ENCODE measurements around the gene ARPP21. TPM values are rescaled to one million over a fixed set of nuclear protein-coding genes. Genes with fewer than 3 reads are reported as not detected.
"Not testable (repeated sequence)": the region's sequence is repeated elsewhere in the genome, so short reads cannot be mapped to it uniquely, and the experiment has no call there.

ARPP21 gene
- total RNA-seq, 2 donors from 2014 or later = 0.42 TPM; not detected in 1

DNA sequence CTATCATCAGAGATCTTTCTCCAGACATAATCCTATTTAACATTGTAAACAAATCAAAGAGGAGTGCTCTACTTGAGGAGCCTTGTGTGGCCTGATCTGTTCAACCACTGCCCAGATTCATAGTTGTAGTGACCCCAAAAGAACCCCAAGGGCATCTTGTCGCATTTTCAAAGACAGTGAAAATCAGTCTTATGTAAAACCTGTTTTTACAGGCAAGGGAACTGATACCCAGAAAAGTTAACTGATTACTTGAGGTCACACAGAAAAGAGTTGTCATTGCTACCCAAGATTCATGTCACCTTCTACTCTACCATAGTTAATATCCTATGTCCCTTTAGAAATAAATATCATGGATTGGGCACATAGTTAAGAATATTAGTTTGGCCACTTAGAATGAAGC lies 40.5 kb upstream of the ARPP21 start:
- TF ChIP-seq, protein P1, sequence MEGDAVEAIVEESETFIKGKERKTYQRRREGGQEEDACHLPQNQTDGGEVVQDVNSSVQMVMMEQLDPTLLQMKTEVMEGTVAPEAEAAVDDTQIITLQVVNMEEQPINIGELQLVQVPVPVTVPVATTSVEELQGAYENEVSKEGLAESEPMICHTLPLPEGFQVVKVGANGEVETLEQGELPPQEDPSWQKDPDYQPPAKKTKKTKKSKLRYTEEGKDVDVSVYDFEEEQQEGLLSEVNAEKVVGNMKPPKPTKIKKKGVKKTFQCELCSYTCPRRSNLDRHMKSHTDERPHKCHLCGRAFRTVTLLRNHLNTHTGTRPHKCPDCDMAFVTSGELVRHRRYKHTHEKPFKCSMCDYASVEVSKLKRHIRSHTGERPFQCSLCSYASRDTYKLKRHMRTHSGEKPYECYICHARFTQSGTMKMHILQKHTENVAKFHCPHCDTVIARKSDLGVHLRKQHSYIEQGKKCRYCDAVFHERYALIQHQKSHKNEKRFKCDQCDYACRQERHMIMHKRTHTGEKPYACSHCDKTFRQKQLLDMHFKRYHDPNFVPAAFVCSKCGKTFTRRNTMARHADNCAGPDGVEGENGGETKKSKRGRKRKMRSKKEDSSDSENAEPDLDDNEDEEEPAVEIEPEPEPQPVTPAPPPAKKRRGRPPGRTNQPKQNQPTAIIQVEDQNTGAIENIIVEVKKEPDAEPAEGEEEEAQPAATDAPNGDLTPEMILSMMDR (IDR thresholded peaks at IDR 0.05) = no peak
- intact Hi-C loops (cut with DNase I) = no loop called here

DNA sequence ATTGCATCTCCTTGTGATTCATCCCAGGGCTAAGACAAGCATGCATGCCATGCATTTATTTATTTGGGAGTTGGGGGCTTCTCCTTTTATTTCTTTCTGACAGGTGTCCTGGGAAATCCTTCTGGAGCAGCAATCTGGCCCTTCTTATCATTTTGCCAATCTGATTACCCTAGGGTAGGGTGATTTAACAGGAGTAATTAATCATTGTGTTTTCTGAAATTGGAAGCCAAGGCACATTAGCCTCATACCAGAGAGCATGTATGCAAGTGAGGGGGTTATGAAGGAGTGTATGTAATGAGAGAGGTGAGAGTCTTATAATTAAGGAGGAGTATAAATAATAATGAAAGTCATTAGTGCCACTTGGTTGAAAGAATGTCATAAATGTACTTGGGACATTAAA lies 37.4 kb upstream of the ARPP21 start:
- no peak for DNase-seq
- Histone ChIP-seq H3K9me3 (no peaks in the 10 kb centered on the region), H3K27ac (no peak overlapping the region), H3K4me1 (no peaks in the 10 kb centered on the region), H3K36me3 (no peaks in the 10 kb centered on the region), H3K27me3 (no peaks in the 10 kb centered on the region), H3K9ac (ENCODE audit: low read depth in 2 of 2, low read length in 2 of 2) (no peak overlapping the region), H3K4me3 (no peak overlapping the region)
- TF ChIP-seq, protein P1 (IDR thresholded peaks at IDR 0.05) = no peak
- intact Hi-C loops (cut with DNase I) = no loop called here

More for the DNA sequence above, 40.5 kb upstream of the ARPP21 start:
- Histone ChIP-seq H3K4me1 (no peaks in the 10 kb centered on the region), H3K9ac (ENCODE audit: low read depth in 2 of 2, low read length in 2 of 2) (no peak overlapping the region), H3K27me3 (no peaks in the 10 kb centered on the region), H3K27ac (no peak overlapping the region), H3K9me3 (no peaks in the 10 kb centered on the region), H3K36me3 (no peaks in the 10 kb centered on the region), H3K4me3 (no peak overlapping the region)
- DNase-seq = no peak

DNA sequence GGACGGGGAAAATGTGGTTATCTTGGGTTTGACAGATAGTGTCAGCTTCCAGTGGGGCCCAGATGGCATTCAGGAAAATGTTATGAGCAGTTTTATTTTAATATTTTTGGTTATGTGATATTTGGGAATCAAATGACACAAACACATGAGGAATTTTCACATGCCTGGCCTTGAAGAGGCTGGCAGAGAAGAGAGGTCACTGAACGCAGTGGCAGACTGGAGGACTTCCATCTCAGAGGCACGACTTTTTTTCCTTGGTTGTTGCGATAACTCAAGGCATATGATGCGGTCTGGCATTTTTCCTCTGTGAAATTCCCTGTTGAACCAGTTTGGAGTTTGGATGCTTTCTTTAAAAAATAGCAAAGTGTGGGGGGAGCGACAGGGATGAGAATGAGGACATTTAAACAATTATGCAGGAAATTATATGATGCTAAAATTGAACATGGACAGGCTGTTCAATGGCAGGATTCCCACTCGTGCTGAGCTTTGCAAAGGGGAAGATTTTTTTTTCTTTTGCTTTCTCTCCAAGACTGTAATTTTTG lies 36.9 kb upstream of the ARPP21 start:
- DNase-seq = no peak
- intact Hi-C loops (cut with DNase I) = no loop called here
- H3K9me3 ChIP-seq = no peaks in the 10 kb centered on the region

DNA sequence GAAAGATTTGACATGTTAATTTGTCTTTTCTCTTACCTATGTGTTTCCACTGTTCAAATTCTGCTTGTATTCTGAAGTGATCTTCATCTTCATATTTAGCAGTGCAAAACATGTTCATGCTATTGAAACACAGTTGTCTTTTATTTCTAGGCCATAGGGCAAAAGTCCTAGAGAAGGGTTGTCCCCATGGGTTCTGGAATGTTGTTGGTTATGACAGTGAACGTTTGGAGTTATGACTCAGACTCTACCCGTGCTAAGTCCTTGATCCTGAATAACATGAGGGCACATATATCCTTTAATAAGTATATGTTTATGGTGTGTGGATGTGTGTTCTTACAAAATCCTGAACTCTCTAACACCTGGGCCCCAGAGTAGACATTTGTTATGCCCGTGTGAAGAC lies 23.0 kb upstream of the ARPP21 start:
- Histone ChIP-seq H3K9me3 (no peaks in the 10 kb centered on the region), H3K27ac (no peak overlapping the region), H3K4me3 (no peak overlapping the region), H3K9ac (ENCODE audit: low read depth in 2 of 2, low read length in 2 of 2) (no peak overlapping the region), H3K36me3 (no peaks in the 10 kb centered on the region), H3K27me3 (no peaks in the 10 kb centered on the region), H3K4me1 (no peaks in the 10 kb centered on the region)
- TF ChIP-seq, protein P1 (IDR thresholded peaks at IDR 0.05) = no peak
- no peak for DNase-seq
- intact Hi-C loops (cut with DNase I) = no loop called here

More for the DNA sequence above, 36.9 kb upstream of the ARPP21 start:
- Histone ChIP-seq H3K27me3 (no peaks in the 10 kb centered on the region), H3K4me1 (no peaks in the 10 kb centered on the region), H3K27ac (no peak overlapping the region), H3K9ac (ENCODE audit: low read depth in 2 of 2, low read length in 2 of 2) (no peak overlapping the region), H3K36me3 (no peaks in the 10 kb centered on the region), H3K4me3 (no peak overlapping the region)
- TF ChIP-seq, protein P1 (IDR thresholded peaks at IDR 0.05) = no peak

DNA sequence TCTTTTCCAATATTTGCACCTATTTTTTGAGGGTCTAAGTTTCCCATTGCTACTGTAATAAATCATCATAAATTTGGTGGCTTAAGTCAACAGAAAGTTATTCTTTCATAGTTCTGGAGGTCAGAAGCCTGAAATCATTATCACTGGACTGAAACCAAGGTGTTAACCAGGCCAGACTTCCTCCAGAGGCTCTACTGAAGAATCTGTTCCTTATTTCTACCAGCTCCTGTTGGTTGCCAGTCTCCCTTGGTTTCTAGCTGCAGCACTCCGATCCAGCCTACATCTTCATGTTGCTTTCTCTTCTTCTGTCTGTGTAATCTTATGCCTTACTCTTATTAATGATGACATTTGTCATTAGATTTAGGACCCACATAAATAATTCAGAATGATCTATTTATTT lies 22.0 kb upstream of the ARPP21 start:
- Histone ChIP-seq H3K36me3 (no peaks in the 10 kb centered on the region), H3K9ac (ENCODE audit: low read depth in 2 of 2, low read length in 2 of 2) (no peak overlapping the region), H3K27ac (no peak overlapping the region), H3K4me1 (no peaks in the 10 kb centered on the region), H3K9me3 (no peaks in the 10 kb centered on the region), H3K4me3 (no peak overlapping the region), H3K27me3 (no peaks in the 10 kb centered on the region)
- TF ChIP-seq, protein P1 (IDR thresholded peaks at IDR 0.05) = no peak
- DNase-seq = no peak
- intact Hi-C loops (cut with DNase I) = no loop called here

DNA sequence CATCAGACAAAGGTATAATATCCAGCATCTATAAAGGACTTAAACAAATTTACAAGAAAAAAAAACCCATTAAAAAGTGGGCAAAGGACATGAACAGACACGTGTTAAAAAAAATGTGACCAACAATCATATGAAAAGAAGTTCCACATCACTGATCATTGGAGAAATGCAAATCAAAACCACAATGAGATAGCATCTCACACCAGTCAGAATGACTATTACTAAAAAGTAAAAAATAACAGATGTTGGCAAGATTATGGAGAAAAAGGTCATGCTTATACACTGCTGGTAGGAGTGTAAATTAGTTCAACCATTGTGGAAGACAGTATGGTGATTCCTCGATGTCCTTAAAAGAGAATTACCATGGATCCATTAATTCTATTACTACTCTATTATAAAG lies 19.1 kb upstream of the ARPP21 start:
- DNase-seq; H3K36me3 ChIP-seq; intact Hi-C loops (cut with DNase I); H3K27me3 ChIP-seq; H3K9me3 ChIP-seq; H3K27ac ChIP-seq; H3K4me3 ChIP-seq; H3K4me1 ChIP-seq; H3K9ac ChIP-seq (ENCODE audit: low read depth in 2 of 2, low read length in 2 of 2): not testable (repeated sequence)
